ENCODE data around the gene SREK1IP1. TPM values are rescaled to one million over a fixed set of nuclear protein-coding genes. Genes with fewer than 3 reads are reported as not detected.

Gene SREK1IP1
- total and polyA plus RNA-seq, 9 of the 15 experiments (the other 6 are each of a cell fraction or from before 2014, with no cell fraction given) = 6.9 to 45.2 (median 21.7) TPM

GRCh38 chr5:64768358-64769312 lies at the start of gene SREK1IP1, which contains the start of gene CWC27 (continued):
- TF ChIP-seq, protein P1, sequence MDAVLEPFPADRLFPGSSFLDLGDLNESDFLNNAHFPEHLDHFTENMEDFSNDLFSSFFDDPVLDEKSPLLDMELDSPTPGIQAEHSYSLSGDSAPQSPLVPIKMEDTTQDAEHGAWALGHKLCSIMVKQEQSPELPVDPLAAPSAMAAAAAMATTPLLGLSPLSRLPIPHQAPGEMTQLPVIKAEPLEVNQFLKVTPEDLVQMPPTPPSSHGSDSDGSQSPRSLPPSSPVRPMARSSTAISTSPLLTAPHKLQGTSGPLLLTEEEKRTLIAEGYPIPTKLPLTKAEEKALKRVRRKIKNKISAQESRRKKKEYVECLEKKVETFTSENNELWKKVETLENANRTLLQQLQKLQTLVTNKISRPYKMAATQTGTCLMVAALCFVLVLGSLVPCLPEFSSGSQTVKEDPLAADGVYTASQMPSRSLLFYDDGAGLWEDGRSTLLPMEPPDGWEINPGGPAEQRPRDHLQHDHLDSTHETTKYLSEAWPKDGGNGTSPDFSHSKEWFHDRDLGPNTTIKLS (IDR thresholded peaks at IDR 0.05; ENCODE audit: borderline replicate concordance, low read depth) = peak; percentile 31; the same call in 1 of the 2 replicates
- TF ChIP-seq ETS2 (tag; IDR thresholded peaks at IDR 0.05; ENCODE audit: borderline replicate concordance, poor library complexity, severe bottlenecking) = no peak
- TF ChIP-seq BHLHE40 (IDR thresholded peaks at IDR 0.05; ENCODE audit: low read length) = peak; percentile 84
- TF ChIP-seq, protein P2, sequence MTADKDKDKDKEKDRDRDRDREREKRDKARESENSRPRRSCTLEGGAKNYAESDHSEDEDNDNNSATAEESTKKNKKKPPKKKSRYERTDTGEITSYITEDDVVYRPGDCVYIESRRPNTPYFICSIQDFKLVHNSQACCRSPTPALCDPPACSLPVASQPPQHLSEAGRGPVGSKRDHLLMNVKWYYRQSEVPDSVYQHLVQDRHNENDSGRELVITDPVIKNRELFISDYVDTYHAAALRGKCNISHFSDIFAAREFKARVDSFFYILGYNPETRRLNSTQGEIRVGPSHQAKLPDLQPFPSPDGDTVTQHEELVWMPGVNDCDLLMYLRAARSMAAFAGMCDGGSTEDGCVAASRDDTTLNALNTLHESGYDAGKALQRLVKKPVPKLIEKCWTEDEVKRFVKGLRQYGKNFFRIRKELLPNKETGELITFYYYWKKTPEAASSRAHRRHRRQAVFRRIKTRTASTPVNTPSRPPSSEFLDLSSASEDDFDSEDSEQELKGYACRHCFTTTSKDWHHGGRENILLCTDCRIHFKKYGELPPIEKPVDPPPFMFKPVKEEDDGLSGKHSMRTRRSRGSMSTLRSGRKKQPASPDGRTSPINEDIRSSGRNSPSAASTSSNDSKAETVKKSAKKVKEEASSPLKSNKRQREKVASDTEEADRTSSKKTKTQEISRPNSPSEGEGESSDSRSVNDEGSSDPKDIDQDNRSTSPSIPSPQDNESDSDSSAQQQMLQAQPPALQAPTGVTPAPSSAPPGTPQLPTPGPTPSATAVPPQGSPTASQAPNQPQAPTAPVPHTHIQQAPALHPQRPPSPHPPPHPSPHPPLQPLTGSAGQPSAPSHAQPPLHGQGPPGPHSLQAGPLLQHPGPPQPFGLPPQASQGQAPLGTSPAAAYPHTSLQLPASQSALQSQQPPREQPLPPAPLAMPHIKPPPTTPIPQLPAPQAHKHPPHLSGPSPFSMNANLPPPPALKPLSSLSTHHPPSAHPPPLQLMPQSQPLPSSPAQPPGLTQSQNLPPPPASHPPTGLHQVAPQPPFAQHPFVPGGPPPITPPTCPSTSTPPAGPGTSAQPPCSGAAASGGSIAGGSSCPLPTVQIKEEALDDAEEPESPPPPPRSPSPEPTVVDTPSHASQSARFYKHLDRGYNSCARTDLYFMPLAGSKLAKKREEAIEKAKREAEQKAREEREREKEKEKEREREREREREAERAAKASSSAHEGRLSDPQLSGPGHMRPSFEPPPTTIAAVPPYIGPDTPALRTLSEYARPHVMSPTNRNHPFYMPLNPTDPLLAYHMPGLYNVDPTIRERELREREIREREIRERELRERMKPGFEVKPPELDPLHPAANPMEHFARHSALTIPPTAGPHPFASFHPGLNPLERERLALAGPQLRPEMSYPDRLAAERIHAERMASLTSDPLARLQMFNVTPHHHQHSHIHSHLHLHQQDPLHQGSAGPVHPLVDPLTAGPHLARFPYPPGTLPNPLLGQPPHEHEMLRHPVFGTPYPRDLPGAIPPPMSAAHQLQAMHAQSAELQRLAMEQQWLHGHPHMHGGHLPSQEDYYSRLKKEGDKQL (CRISPR knock-in tag; IDR thresholded peaks at IDR 0.05; ENCODE audit: borderline replicate concordance) = no peak
- peak; percentile 95 for TF ChIP-seq TOE1 (IDR thresholded peaks at IDR 0.05; ENCODE audit: borderline replicate concordance)
- TF ChIP-seq TOE1 (CRISPR knock-in tag; IDR thresholded peaks at IDR 0.05; ENCODE audit: borderline replicate concordance, low read depth) = no peak
- TF ChIP-seq NR2C2 (CRISPR knock-in tag; IDR thresholded peaks at IDR 0.05) = no peak
- peak; percentile 59; the same call in 1 of the 2 replicates for TF ChIP-seq NR2C2 (tag; IDR thresholded peaks at IDR 0.05)
- TF ChIP-seq FOXJ2 (tag; IDR thresholded peaks at IDR 0.05) = 0 out of 2 replicates have a peak, but pooled peaks have one; percentile 42
- peak; percentile 57 for TF ChIP-seq RBM39 (optimal IDR thresholded peaks at IDR 0.05; ENCODE audit: low read depth, low read length)
- TF ChIP-seq FIP1L1 (IDR thresholded peaks at IDR 0.05; ENCODE audit: low read depth, low read length, poor library complexity, severe bottlenecking) = no peak
- TF ChIP-seq POLR2B (IDR thresholded peaks at IDR 0.05; ENCODE audit: low read depth, partially characterized antibody) = peak; percentile 61
- no peak for TF ChIP-seq SAP30 (IDR thresholded peaks at IDR 0.05; ENCODE audit: borderline replicate concordance, insufficient read depth, low read depth, low read length, poor library complexity, severe bottlenecking)
- TF ChIP-seq E2F8 (IDR thresholded peaks at IDR 0.05; ENCODE audit: low read depth, partially characterized antibody) = peak; percentile 31
